Hepatocyte (in vitro differentiated cells): Measurements from ENCODE around the gene TNS3.

ENCODE experiments used
- EZH2 ChIP-seq: fragments of 200-600 bp; sonication (generic); IDR thresholded peaks from 2 replicates; pipeline ENCODE4 v1.6.1; 2016; ENCODE audit warnings: antibody characterized with exemption, mild to moderate bottlenecking, borderline replicate concordance
- TF ChIP-seq, protein P1 (sequence below): fragments of 200-600 bp; sonication (generic); IDR thresholded peaks from 2 replicates; pipeline ENCODE4 v1.5.1; 2016; ENCODE audit warnings: antibody characterized with exemption, mild to moderate bottlenecking; ENCODE audit not compliant: poor library complexity

DNA sequence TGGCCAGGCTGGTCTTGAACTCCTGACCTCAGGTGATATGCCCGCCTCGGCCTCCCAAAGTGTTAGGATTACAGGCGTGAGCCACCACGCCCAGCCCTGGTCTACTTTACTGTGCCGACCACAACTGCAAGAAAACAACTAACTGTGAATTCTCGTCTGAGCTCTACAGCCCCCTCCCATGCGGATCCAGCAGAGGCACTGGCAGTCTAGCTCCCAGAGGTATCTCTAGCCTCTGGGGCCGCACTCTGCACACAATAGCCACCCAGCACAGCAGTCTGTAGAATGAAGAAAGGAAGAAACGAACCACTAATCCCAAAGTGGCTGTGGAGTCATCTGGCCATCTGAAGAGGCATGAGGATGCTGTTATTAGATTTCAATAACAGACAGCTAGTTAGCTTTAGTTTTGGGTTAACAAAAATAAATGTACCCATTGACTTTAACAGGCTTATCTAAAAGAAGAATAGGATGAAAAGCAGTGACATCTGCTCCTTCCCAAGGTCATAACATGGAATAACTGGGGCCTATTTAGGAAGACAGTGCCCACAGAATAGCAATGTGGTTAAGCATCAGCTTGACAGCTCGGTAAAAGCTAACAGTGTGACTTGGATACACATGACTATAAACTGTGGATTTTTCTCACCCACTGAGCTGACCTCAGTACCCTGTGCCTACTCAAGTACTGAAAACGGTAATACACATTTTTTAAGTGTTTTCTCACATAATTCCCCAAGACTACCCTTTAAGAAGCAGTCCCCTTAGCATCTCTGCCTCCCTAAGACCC, 131.9 kb downstream of the TNS3 start:
- TF ChIP-seq, protein P1, sequence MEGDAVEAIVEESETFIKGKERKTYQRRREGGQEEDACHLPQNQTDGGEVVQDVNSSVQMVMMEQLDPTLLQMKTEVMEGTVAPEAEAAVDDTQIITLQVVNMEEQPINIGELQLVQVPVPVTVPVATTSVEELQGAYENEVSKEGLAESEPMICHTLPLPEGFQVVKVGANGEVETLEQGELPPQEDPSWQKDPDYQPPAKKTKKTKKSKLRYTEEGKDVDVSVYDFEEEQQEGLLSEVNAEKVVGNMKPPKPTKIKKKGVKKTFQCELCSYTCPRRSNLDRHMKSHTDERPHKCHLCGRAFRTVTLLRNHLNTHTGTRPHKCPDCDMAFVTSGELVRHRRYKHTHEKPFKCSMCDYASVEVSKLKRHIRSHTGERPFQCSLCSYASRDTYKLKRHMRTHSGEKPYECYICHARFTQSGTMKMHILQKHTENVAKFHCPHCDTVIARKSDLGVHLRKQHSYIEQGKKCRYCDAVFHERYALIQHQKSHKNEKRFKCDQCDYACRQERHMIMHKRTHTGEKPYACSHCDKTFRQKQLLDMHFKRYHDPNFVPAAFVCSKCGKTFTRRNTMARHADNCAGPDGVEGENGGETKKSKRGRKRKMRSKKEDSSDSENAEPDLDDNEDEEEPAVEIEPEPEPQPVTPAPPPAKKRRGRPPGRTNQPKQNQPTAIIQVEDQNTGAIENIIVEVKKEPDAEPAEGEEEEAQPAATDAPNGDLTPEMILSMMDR: no peak
- TF ChIP-seq EZH2: no peak
